DOHH2 (cell line): ENCODE results near the gene RETREG2.

Source experiments
- CTCF ChIP-seq: fragments of 200-600 bp; sonication (generic); IDR thresholded peaks from one replicate; pipeline ENCODE4 v1.5.1; 2014; ENCODE audit warnings: antibody characterized with exemption, mild to moderate bottlenecking, low read depth, low read length; ENCODE audit not compliant: poor library complexity, severe bottlenecking
- EZH2phosphoT487 ChIP-seq: fragments of 200-600 bp; sonication (generic); IDR thresholded peaks from 2 replicates; pipeline ENCODE4 v1.6.1; 2017; ENCODE audit warnings: borderline replicate concordance, mild to moderate bottlenecking, antibody characterized with exemption, low read length, moderate library complexity, mixed read lengths

DNA sequence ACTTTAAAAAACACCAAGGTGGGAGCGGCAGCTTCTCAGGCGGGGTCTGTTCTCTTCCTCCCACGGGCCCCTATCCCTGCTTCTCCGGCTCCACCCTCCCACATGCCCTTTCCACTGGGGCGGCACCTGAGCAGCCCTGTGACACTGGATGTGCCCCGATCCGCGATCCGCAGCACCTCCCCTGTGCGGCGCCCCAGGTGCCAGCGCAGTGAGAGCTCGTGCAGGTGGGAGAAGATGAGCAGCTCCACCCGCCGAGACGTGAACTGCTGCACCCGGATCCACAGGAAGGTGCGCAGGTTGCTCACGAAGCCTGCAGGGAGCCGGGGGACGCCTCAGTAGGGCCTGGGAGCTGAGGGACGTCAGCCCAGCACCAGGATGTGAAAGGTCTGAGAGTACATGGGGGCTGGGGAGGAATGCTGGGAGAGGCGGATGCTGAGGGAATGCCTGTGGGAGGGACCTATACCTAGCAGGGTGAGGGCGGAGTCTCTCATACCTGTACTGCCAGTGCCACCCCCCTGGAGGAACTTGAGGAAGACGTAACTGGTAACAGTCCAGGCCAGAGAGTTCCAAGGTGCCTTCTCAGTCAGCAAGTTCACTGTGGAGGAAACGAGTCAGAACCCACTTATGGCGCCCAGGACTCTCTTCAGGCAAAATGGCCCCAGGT lies 37.9 kb downstream of the RETREG2 start:
- no peak for TF ChIP-seq CTCF
- TF ChIP-seq EZH2phosphoT487 = no peak
